GM06990 (cell line): Measurements from ENCODE around the gene FCN2.

Experiments used
- DNase-seq: peaks from one replicate; pipeline ENCODE4 v3.0.0-alpha.2; 2011; ENCODE audit not compliant: insufficient read length; ENCODE audit errors: extremely low read depth
- H3K27me3 ChIP-seq: replicated peaks from 2 replicates; pipeline ENCODE4 v1.6.0; 2011; ENCODE audit warnings: low read length; ENCODE audit not compliant: control insufficient read depth, insufficient read depth
- H3K36me3 ChIP-seq: 2 replicates; pipeline ENCODE4 v1.5.1; 2011; ENCODE audit warnings: low read length; ENCODE audit not compliant: control insufficient read depth, insufficient read depth
- H3K4me3 ChIP-seq: replicated peaks from 2 replicates; pipeline ENCODE4 v1.5.1; 2011; ENCODE audit warnings: low read depth, mild to moderate bottlenecking, control low read depth, low read length
- CTCF ChIP-seq: IDR thresholded peaks from 2 replicates; pipeline ENCODE4 v1.5.1; 2011; ENCODE audit warnings: low read length, control low read depth, mild to moderate bottlenecking, inconsistent platforms; ENCODE audit not compliant: insufficient read depth, poor library complexity, severe bottlenecking

FCN2 gene

GRCh38 chr9:134895097-134895496 lies 14.5 kb downstream of the FCN2 start:
- no peak for TF ChIP-seq CTCF
- DNase-seq: no peak
- Histone ChIP-seq H3K36me3 (no peaks in the 10 kb centered on the region), H3K4me3 (no peak overlapping the region), H3K27me3 (no peaks in the 10 kb centered on the region)

GRCh38 chr9:134895567-134895907 lies 14.9 kb downstream of the FCN2 start:
- no peaks in the 10 kb centered on the region for H3K27me3 ChIP-seq
- no peak overlapping the region for H3K4me3 ChIP-seq
- no peaks in the 10 kb centered on the region for H3K36me3 ChIP-seq
- no peak for DNase-seq
- no peak for TF ChIP-seq CTCF

GRCh38 chr9:134895908-134896833 lies 15.6 kb downstream of the FCN2 start:
- Histone ChIP-seq H3K36me3 (no peaks in the 10 kb centered on the region), H3K4me3 (no peak overlapping the region), H3K27me3 (no peaks in the 10 kb centered on the region)
- no peak for TF ChIP-seq CTCF
- no peak for DNase-seq

- no peaks in the 10 kb centered on the region for H3K27me3 ChIP-seq
- no peak for DNase-seq
- no peak overlapping the region for H3K4me3 ChIP-seq
- no peaks in the 10 kb centered on the region for H3K36me3 ChIP-seq
- TF ChIP-seq CTCF: no peak
Measured at GRCh38 chr9:134896834-134897583, 16.4 kb downstream of the FCN2 start.

DNA sequence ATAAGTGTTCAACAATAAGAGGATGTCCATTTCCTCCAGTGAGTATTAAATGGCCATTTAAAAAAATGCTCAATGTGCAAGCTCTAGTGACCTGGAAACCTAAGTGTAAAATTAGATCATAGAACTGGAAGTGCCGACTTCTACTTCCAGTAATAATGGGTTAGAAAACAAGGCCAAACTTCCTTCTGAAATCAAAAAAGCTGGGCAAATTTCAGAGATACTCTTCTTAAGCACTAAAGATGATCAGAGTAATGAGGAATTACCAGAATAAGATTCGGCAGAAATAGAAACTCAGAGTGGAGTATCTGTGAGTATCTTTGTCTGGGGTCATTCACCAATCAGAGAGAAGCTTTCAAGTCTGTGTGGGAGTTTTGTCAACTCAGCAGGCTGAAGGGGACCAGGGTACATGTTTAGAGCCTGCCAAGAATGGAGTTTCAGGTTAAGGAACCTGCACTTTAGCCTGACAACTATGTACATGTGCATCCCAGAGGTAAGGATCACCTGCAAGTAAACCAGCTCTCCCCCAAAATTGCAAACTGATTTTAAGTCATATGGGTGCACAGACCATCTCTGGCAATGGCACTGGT lies 17.1 kb downstream of the FCN2 start:
- TF ChIP-seq CTCF: no peak
- no peak overlapping the region for H3K4me3 ChIP-seq
- no peaks in the 10 kb centered on the region for H3K27me3 ChIP-seq
- no peak for DNase-seq
- H3K36me3 ChIP-seq: no peaks in the 10 kb centered on the region
